ENCODE results near the gene OBI1. TPM values are rescaled to one million over a fixed set of nuclear protein-coding genes. Genes with fewer than 3 reads are reported as not detected.

The OBI1 gene
- total RNA-seq, 1 experiment from 2014 or later = 14.0 TPM

DNA sequence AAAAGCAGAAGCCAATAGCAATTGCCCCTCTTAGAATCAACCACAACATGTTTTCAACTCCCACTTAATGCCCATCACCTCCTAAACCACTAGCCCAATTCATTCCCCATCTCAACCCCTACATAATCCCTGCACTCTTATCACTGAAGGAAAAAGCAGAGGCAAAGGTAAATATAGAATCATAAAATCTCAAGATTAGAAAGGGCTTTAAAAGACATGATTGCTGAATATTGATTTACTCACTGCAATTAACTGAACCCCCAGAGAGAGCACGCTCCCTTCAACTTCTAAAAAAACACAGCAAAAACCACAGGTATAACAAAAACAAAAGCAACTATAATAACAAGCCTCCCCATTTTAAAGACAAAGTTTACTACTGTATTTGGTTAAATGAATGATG is 40.5 kb downstream of the OBI1 start:
- Histone ChIP-seq H3K36me3 (ENCODE audit: control insufficient read depth in 1 of 2, insufficient read depth in 2 of 2, low read length in 2 of 2) (peaks cover 5 to 9% of the 10 kb centered on the region in 2 experiments; a peak in 2 of 4 replicates), H3K27ac (ENCODE audit: low read depth, low read length) (no peak overlapping the region), H3K27me3 (ENCODE audit: insufficient read depth, low read length) (no peaks in the 10 kb centered on the region), H3K4me2 (ENCODE audit: low read length) (no peak overlapping the region), H3K9me2 (ENCODE audit: insufficient read depth) (no peaks in the 10 kb centered on the region), H3K9ac (ENCODE audit: low read length) (no peak overlapping the region), H2AFZ (ENCODE audit: low read depth, low read length, poor library complexity, severe bottlenecking) (no peak overlapping the region), H3K4me3 (replicated peaks in 1 of 2; ENCODE audit: low read depth in 1 of 2, low read length in 2 of 2) (no peak overlapping the region), H3K4me1 (ENCODE audit: control insufficient read depth in 1 of 2, insufficient read depth in 2 of 2, low read length in 2 of 2) (no peaks in the 10 kb centered on the region), H3K79me2 (ENCODE audit: insufficient read depth, low read length) (peaks cover 16% of the 10 kb centered on the region), H3K9me3 (ENCODE audit: control insufficient read depth in 1 of 2, insufficient read depth in 1 of 2, low read depth in 1 of 2, low read length in 2 of 2) (no peaks in the 10 kb centered on the region), H4K20me1 (ENCODE audit: insufficient read depth) (0 out of 2 replicates have a peak, but pooled peaks cover 6% of the 10 kb centered on the region)
- BruUV-seq (replicated peaks) = no TSS peak
- ChIA-PET CTCF (no interaction called here), POLR2A (no interaction called here), RAD21 (ENCODE audit: low non-redundant PET in 1 of 2, low total read pairs in 2 of 2, uncharacterized antibody in 2 of 2, unreplicated experiment in 2 of 2) (no interaction called here)
- intact Hi-C loops (cut with micrococcal nuclease) = no loop called here
- no peak for TF ChIP-seq YY1 (IDR thresholded peaks at IDR 0.05; ENCODE audit: extremely low read depth, insufficient replicate concordance, low read depth, low read length)
- TF ChIP-seq ELF1 (IDR thresholded peaks at IDR 0.05; ENCODE audit: borderline replicate concordance, low read depth) = no peak
- TF ChIP-seq EZH2 (IDR thresholded peaks at IDR 0.05) = no peak
- no peak for TF ChIP-seq CEBPB (IDR thresholded peaks at IDR 0.05; ENCODE audit: low read depth)
- TF ChIP-seq ZNF274 (IDR thresholded peaks at IDR 0.05; ENCODE audit: low read depth, low read length) = no peak
- no peak for TF ChIP-seq FOSL1 (IDR thresholded peaks at IDR 0.05; ENCODE audit: low read depth)
- TF ChIP-seq SRF (IDR thresholded peaks at IDR 0.05; ENCODE audit: low read depth) = no peak
- TF ChIP-seq RAD21 (IDR thresholded peaks at IDR 0.05; ENCODE audit: low read depth) = no peak
- TF ChIP-seq TCF7L2 (IDR thresholded peaks at IDR 0.05; ENCODE audit: borderline replicate concordance, extremely low read depth, insufficient read depth, insufficient read length) = no peak
- TF ChIP-seq, protein P1, sequence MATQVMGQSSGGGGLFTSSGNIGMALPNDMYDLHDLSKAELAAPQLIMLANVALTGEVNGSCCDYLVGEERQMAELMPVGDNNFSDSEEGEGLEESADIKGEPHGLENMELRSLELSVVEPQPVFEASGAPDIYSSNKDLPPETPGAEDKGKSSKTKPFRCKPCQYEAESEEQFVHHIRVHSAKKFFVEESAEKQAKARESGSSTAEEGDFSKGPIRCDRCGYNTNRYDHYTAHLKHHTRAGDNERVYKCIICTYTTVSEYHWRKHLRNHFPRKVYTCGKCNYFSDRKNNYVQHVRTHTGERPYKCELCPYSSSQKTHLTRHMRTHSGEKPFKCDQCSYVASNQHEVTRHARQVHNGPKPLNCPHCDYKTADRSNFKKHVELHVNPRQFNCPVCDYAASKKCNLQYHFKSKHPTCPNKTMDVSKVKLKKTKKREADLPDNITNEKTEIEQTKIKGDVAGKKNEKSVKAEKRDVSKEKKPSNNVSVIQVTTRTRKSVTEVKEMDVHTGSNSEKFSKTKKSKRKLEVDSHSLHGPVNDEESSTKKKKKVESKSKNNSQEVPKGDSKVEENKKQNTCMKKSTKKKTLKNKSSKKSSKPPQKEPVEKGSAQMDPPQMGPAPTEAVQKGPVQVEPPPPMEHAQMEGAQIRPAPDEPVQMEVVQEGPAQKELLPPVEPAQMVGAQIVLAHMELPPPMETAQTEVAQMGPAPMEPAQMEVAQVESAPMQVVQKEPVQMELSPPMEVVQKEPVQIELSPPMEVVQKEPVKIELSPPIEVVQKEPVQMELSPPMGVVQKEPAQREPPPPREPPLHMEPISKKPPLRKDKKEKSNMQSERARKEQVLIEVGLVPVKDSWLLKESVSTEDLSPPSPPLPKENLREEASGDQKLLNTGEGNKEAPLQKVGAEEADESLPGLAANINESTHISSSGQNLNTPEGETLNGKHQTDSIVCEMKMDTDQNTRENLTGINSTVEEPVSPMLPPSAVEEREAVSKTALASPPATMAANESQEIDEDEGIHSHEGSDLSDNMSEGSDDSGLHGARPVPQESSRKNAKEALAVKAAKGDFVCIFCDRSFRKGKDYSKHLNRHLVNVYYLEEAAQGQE (IDR thresholded peaks at IDR 0.05; ENCODE audit: low read depth) = no peak
- TF ChIP-seq, protein P2, sequence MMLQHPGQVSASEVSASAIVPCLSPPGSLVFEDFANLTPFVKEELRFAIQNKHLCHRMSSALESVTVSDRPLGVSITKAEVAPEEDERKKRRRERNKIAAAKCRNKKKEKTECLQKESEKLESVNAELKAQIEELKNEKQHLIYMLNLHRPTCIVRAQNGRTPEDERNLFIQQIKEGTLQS (IDR thresholded peaks at IDR 0.05) = no peak
- TF ChIP-seq, protein P3, sequence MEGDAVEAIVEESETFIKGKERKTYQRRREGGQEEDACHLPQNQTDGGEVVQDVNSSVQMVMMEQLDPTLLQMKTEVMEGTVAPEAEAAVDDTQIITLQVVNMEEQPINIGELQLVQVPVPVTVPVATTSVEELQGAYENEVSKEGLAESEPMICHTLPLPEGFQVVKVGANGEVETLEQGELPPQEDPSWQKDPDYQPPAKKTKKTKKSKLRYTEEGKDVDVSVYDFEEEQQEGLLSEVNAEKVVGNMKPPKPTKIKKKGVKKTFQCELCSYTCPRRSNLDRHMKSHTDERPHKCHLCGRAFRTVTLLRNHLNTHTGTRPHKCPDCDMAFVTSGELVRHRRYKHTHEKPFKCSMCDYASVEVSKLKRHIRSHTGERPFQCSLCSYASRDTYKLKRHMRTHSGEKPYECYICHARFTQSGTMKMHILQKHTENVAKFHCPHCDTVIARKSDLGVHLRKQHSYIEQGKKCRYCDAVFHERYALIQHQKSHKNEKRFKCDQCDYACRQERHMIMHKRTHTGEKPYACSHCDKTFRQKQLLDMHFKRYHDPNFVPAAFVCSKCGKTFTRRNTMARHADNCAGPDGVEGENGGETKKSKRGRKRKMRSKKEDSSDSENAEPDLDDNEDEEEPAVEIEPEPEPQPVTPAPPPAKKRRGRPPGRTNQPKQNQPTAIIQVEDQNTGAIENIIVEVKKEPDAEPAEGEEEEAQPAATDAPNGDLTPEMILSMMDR (IDR thresholded peaks at IDR 0.05 in 2 of 3, conservative IDR thresholded peaks at IDR 0.05 in 1 of 3; ENCODE audit: borderline replicate concordance in 1 of 3, insufficient read depth in 1 of 3, low read depth in 2 of 3, low read length in 2 of 3) = no peak
- TF ChIP-seq, protein P4, sequence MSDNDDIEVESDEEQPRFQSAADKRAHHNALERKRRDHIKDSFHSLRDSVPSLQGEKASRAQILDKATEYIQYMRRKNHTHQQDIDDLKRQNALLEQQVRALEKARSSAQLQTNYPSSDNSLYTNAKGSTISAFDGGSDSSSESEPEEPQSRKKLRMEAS (IDR thresholded peaks at IDR 0.05) = no peak
- no peak for TF ChIP-seq ZFX (IDR thresholded peaks at IDR 0.05)
- TF ChIP-seq SP1 (IDR thresholded peaks at IDR 0.05; ENCODE audit: low read depth) = no peak
- TF ChIP-seq POLR2AphosphoS5 (IDR thresholded peaks at IDR 0.05; ENCODE audit: low read depth, low read length) = no peak
- no peak for TF ChIP-seq CBX3 (IDR thresholded peaks at IDR 0.05; ENCODE audit: low read depth)
- no peak for TF ChIP-seq EZH2phosphoT487 (IDR thresholded peaks at IDR 0.05; ENCODE audit: borderline replicate concordance)
- no peak for TF ChIP-seq JUND (IDR thresholded peaks at IDR 0.05)
- DNase-seq (ENCODE audit: low read depth, low spot score) (no peak), ATAC-seq (no peak)
